SK-N-SH (cell line): Measurements from ENCODE around the gene OSGIN1. TPM values are rescaled to one million over a fixed set of nuclear protein-coding genes. Genes with fewer than 3 reads are reported as not detected.

Experiments
- CTCF ChIA-PET: fragments of 300-600, 350-600 bp; formaldehyde crosslinking; extraction: SDS; loops from one replicate; lab custom pipeline; 2021; lab: Yijun Ruan, JAX
- POLR2A ChIA-PET: fragments of 350-600 bp; sonication (Branson Sonifier 250); formaldehyde crosslinking; extraction: SDS; loops from one replicate; lab custom pipeline; 2020; ENCODE audit warnings: antibody characterized with exemption, inconsistent platforms; lab: Yijun Ruan, JAX
- DNase-seq: peaks from one replicate; pipeline ENCODE4 v3.0.0; 2012
- H2AFZ ChIP-seq: fragments of 200-600 bp; sonication (generic); 2 replicates; pipeline ENCODE4 v1.8.1; 2016; ENCODE audit warnings: antibody characterized with exemption, mild to moderate bottlenecking, low read depth
- H3F3A ChIP-seq: fragments of 200-600 bp; sonication (generic); replicated peaks from 2 replicates; pipeline ENCODE3; 2016; ENCODE audit warnings: antibody characterized with exemption, mild to moderate bottlenecking; ENCODE audit not compliant: insufficient read depth
- H3K27ac ChIP-seq, 2 experiments: fragments of 200-500 bp in 1 of 2; fragments of 200-600 bp in 1 of 2; sonication (Bioruptor generic) in 1 of 2; sonication (generic), shearing (Covaris generic) in 1 of 2; 2 replicates each; pipeline versions ENCODE4 v1.5.1 to v1.6.1; 2014 to 2016; ENCODE audit warnings: low read depth in 2 of 2, inconsistent platforms in 1 of 2, low read length in 1 of 2, mild to moderate bottlenecking in 1 of 2, mixed read lengths in 1 of 2
- H3K27me3 ChIP-seq: fragments of 200-600 bp; sonication (generic), shearing (Covaris generic); 2 replicates; pipeline ENCODE4 v1.6.1; 2016; ENCODE audit warnings: mixed run types; ENCODE audit not compliant: insufficient read depth
- H3K36me3 ChIP-seq, 2 experiments: fragments of 200-500 bp in 1 of 2; fragments of 200-600 bp in 1 of 2; sonication (Bioruptor generic) in 1 of 2; sonication (generic) in 1 of 2; replicated peaks in 1 of 2; 2 replicates each; pipeline versions ENCODE3 to v1.5.1; 2014 to 2016; ENCODE audit warnings: low read length in 1 of 2, mild to moderate bottlenecking in 1 of 2; ENCODE audit not compliant: insufficient read depth in 2 of 2, control insufficient read depth in 1 of 2
- H3K4me1 ChIP-seq, 2 experiments: fragments of 200-500 bp in 1 of 2; fragments of 200-600 bp in 1 of 2; sonication (Bioruptor generic) in 1 of 2; sonication (generic), shearing (Covaris generic) in 1 of 2; 2 replicates each; pipeline versions ENCODE4 v1.5.1 to v1.6.1; 2014 to 2016; ENCODE audit warnings: low read depth in 1 of 2, low read length in 1 of 2, mixed run types in 1 of 2; ENCODE audit not compliant: insufficient read depth in 2 of 2, control insufficient read depth in 1 of 2
- H3K4me2 ChIP-seq: fragments of 200-600 bp; sonication (generic), shearing (Covaris generic); 2 replicates; pipeline ENCODE4 v1.6.1; 2017; ENCODE audit warnings: mixed run types
- H3K4me3 ChIP-seq, 2 experiments: fragments of 200-500 bp in 1 of 2; fragments of 200-600 bp in 1 of 2; sonication (Bioruptor generic) in 1 of 2; sonication (generic), shearing (Covaris generic) in 1 of 2; 2 replicates each; pipeline versions ENCODE4 v1.5.1 to v1.8.1; 2014 to 2016; ENCODE audit warnings: low read depth in 2 of 2, inconsistent platforms in 1 of 2, low read length in 1 of 2, mild to moderate bottlenecking in 1 of 2, mixed read lengths in 1 of 2, moderate library complexity in 1 of 2
- H3K79me2 ChIP-seq: fragments of 200-600 bp; sonication (generic); 2 replicates; pipeline ENCODE4 v1.8.1; 2017; ENCODE audit warnings: mild to moderate bottlenecking; ENCODE audit not compliant: insufficient read depth
- H3K9ac ChIP-seq: fragments of 200-600 bp; sonication (generic); 2 replicates; pipeline ENCODE4 v1.6.1; 2017; ENCODE audit warnings: mixed run types
- H3K9me2 ChIP-seq: fragments of 200-600 bp; sonication (generic); 2 replicates; pipeline ENCODE4 v1.6.1; 2017; ENCODE audit warnings: mixed run types
- H3K9me3 ChIP-seq: fragments of 200-600 bp; sonication (generic); 2 replicates; pipeline ENCODE4 v1.6.1; 2017; ENCODE audit warnings: mixed run types, mild to moderate bottlenecking, moderate library complexity
- H4K20me1 ChIP-seq: fragments of 200-600 bp; sonication (generic); 2 replicates; pipeline ENCODE4 v1.6.1; 2017; ENCODE audit warnings: mild to moderate bottlenecking, mixed run types; ENCODE audit not compliant: insufficient read depth
- CHD2 ChIP-seq: fragments of 150-350 bp; IDR thresholded peaks from 2 replicates; pipeline ENCODE4 v1.6.1; 2018; ENCODE audit warnings: low read length; ENCODE audit not compliant: partially characterized antibody
- ELF1 ChIP-seq: IDR thresholded peaks from 2 replicates; pipeline ENCODE4 v1.4.0; 2012
- EP300 ChIP-seq, 2 experiments: IDR thresholded peaks; 2 replicates each; pipeline versions ENCODE4 v1.4.0 to v1.6.1; 2012; ENCODE audit warnings: borderline replicate concordance in 1 of 2, low read depth in 1 of 2, low read length in 1 of 2
- GABPA ChIP-seq: IDR thresholded peaks from 2 replicates; pipeline ENCODE4 v1.4.0; 2012; ENCODE audit warnings: low read depth, mild to moderate bottlenecking
- GATA2 ChIP-seq: sonication (generic); formaldehyde crosslinking; IDR thresholded peaks from 2 replicates; pipeline ENCODE4 v1.5.0; 2020; ENCODE audit warnings: mild to moderate bottlenecking, missing genetic modification reagents
- MEF2A ChIP-seq: IDR thresholded peaks from 2 replicates; pipeline ENCODE4 v1.4.0; 2012; ENCODE audit warnings: low read depth, borderline replicate concordance
- NFIC ChIP-seq: IDR thresholded peaks from 2 replicates; pipeline ENCODE4 v1.4.0; 2012; ENCODE audit warnings: borderline replicate concordance
- POLR2AphosphoS5 ChIP-seq: IDR thresholded peaks from 2 replicates; pipeline ENCODE4 v1.6.1; 2012; ENCODE audit warnings: low read depth, low read length
- RFX5 ChIP-seq: IDR thresholded peaks from 2 replicates; pipeline ENCODE4 v1.6.1; 2012; ENCODE audit warnings: mild to moderate bottlenecking, improper control_type of control experiment, low read length
- RXRA ChIP-seq: IDR thresholded peaks from 2 replicates; pipeline ENCODE4 v1.4.0; 2012; ENCODE audit warnings: low read depth, mild to moderate bottlenecking, borderline replicate concordance
- SIN3A ChIP-seq: IDR thresholded peaks from 2 replicates; pipeline ENCODE4 v1.6.1; 2012; ENCODE audit warnings: low read depth, mild to moderate bottlenecking, low read length, moderate library complexity, borderline replicate concordance
- SMC3 ChIP-seq: IDR thresholded peaks from 2 replicates; pipeline ENCODE4 v1.6.1; 2012; ENCODE audit warnings: low read depth, low read length, improper control_type of control experiment
- TCF12 ChIP-seq: IDR thresholded peaks from 2 replicates; pipeline ENCODE4 v1.4.0; 2012
- TEAD4 ChIP-seq: IDR thresholded peaks from 2 replicates; pipeline ENCODE4 v1.4.0; 2012; ENCODE audit warnings: mild to moderate bottlenecking, borderline replicate concordance; ENCODE audit not compliant: insufficient read depth
- YY1 ChIP-seq: IDR thresholded peaks from 2 replicates; pipeline ENCODE4 v1.4.0; 2012; ENCODE audit warnings: low read depth, mild to moderate bottlenecking
- WGBS: methylation state at CpG from one replicate; pipeline ENCODE4 v1.1.6; 2017; ENCODE audit warnings: low lambda C conversion rate; 5-methylcytosine and 5-hydroxymethylcytosine counted together
- polyA plus RNA-seq, 3 experiments: library from polyadenylated mRNA; depleted of rRNA; stranded (reverse); fragments of >200 nt; gene quantifications; 2 replicates each; pipeline ENCODE4 v1.2.3, GENCODE V29; 2012
- TF ChIP-seq, protein P1 (sequence below): IDR thresholded peaks from 2 replicates; pipeline ENCODE4 v1.4.0; 2012; ENCODE audit warnings: low read depth, borderline replicate concordance
- TF ChIP-seq, protein P2 (sequence below): fragments of 150-350 bp; IDR thresholded peaks from 2 replicates; pipeline ENCODE4 v1.6.1; 2016; ENCODE audit warnings: mild to moderate bottlenecking, low read depth, low read length
- TF ChIP-seq, protein P3 (sequence below): IDR thresholded peaks from 2 replicates; pipeline ENCODE4 v1.6.1; 2012; ENCODE audit warnings: mild to moderate bottlenecking, low read depth, low read length, moderate library complexity
- TF ChIP-seq, protein P4 (sequence below): IDR thresholded peaks from 2 replicates; pipeline ENCODE4 v1.4.0; 2012; ENCODE audit warnings: low read depth

Gene OSGIN1
- polyA plus RNA-seq, 1 of the 3 experiments (the other 2 are of a cell fraction): 4.8 TPM

DNA sequence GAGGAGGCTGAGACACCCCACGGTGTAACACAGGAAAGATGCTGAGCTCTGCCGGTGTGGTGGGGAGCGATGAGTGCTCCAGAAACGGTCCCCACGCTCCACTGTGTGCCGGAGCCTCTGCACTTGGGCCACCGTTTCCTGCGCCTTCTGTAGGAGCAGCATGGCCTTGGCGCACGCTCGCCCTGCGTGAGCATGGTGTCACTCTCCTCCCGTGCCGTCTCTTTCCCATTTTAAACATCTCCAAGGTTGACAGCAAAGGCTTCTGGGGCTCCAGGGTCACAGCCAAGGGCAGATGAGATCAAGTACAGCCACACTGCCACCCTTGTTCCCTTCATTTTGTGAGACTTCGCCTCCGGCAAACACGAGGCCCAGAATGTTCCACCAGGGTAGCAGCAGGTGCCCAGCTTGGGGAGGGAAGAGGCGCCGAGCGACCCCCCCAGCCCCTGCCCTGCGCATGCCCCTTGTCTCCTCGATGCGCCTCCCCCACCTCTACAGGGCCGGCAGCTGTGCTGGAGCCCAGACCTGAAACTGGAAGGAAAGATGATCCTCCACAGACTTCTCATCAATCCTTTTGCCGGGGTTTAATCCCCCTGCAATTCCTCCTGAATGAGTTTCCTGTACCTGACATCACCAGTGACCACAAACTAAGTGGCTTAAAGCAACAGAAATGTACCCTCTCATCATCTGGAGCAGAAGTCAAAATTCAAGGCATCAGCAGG is 19.9 kb upstream of the OSGIN1 start:
- no peak overlapping the region for H2AFZ ChIP-seq
- 83% methylated on average over 22 of the region's 25 CpGs for WGBS
- H3K4me1 ChIP-seq: peaks cover 0 to 11% of the 10 kb centered on the region in 2 experiments; a peak in 1 of 4 replicates
- H3K27me3 ChIP-seq: no peaks in the 10 kb centered on the region
- DNase-seq: no peak
- CTCF ChIA-PET: interaction anchor here (1.7 to 3.1 kb wide), 2 partner anchors 21 to 132 kb away, joined by 5 to 11 read pairs; no protein-coding TSS in a partner anchor
- no peak overlapping the region for H3K27ac ChIP-seq
- TF ChIP-seq, protein P1, sequence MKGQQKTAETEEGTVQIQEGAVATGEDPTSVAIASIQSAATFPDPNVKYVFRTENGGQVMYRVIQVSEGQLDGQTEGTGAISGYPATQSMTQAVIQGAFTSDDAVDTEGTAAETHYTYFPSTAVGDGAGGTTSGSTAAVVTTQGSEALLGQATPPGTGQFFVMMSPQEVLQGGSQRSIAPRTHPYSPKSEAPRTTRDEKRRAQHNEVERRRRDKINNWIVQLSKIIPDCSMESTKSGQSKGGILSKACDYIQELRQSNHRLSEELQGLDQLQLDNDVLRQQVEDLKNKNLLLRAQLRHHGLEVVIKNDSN: no peak
- no peak for TF ChIP-seq CHD2
- TF ChIP-seq GABPA: no peak
- no peak for TF ChIP-seq NFIC
- TF ChIP-seq GATA2 (CRISPR knock-in tag): no peak
- no peak for TF ChIP-seq SMC3
- TF ChIP-seq ELF1: no peak
- no peak for TF ChIP-seq RFX5
- TF ChIP-seq YY1: no peak
- no peak for TF ChIP-seq TCF12
- TF ChIP-seq SIN3A: no peak
- no peak for TF ChIP-seq POLR2AphosphoS5
- no peak for TF ChIP-seq TEAD4
- TF ChIP-seq RXRA: no peak
- TF ChIP-seq, protein P2, sequence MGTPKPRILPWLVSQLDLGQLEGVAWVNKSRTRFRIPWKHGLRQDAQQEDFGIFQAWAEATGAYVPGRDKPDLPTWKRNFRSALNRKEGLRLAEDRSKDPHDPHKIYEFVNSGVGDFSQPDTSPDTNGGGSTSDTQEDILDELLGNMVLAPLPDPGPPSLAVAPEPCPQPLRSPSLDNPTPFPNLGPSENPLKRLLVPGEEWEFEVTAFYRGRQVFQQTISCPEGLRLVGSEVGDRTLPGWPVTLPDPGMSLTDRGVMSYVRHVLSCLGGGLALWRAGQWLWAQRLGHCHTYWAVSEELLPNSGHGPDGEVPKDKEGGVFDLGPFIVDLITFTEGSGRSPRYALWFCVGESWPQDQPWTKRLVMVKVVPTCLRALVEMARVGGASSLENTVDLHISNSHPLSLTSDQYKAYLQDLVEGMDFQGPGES: no peak
- no peak for TF ChIP-seq EP300 (IDR thresholded peaks at IDR 0.05; ENCODE audit: borderline replicate concordance in 1 of 2, low read depth in 1 of 2, low read length in 1 of 2)
- TF ChIP-seq, protein P3, sequence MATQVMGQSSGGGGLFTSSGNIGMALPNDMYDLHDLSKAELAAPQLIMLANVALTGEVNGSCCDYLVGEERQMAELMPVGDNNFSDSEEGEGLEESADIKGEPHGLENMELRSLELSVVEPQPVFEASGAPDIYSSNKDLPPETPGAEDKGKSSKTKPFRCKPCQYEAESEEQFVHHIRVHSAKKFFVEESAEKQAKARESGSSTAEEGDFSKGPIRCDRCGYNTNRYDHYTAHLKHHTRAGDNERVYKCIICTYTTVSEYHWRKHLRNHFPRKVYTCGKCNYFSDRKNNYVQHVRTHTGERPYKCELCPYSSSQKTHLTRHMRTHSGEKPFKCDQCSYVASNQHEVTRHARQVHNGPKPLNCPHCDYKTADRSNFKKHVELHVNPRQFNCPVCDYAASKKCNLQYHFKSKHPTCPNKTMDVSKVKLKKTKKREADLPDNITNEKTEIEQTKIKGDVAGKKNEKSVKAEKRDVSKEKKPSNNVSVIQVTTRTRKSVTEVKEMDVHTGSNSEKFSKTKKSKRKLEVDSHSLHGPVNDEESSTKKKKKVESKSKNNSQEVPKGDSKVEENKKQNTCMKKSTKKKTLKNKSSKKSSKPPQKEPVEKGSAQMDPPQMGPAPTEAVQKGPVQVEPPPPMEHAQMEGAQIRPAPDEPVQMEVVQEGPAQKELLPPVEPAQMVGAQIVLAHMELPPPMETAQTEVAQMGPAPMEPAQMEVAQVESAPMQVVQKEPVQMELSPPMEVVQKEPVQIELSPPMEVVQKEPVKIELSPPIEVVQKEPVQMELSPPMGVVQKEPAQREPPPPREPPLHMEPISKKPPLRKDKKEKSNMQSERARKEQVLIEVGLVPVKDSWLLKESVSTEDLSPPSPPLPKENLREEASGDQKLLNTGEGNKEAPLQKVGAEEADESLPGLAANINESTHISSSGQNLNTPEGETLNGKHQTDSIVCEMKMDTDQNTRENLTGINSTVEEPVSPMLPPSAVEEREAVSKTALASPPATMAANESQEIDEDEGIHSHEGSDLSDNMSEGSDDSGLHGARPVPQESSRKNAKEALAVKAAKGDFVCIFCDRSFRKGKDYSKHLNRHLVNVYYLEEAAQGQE: no peak
- TF ChIP-seq, protein P4, sequence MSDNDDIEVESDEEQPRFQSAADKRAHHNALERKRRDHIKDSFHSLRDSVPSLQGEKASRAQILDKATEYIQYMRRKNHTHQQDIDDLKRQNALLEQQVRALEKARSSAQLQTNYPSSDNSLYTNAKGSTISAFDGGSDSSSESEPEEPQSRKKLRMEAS: no peak
- no peak for TF ChIP-seq MEF2A
- H3K9me3 ChIP-seq: no peaks in the 10 kb centered on the region
- H3K36me3 ChIP-seq: no peaks in the 10 kb centered on the region
- H3K4me2 ChIP-seq: no peak overlapping the region
- POLR2A ChIA-PET: no interaction called here
- no peaks in the 10 kb centered on the region for H3K9me2 ChIP-seq
- H3K4me3 ChIP-seq: no peak overlapping the region
- H3K9ac ChIP-seq: no peak overlapping the region
- H3F3A ChIP-seq: no peaks in the 10 kb centered on the region
- H4K20me1 ChIP-seq: no peaks in the 10 kb centered on the region
- no peaks in the 10 kb centered on the region for H3K79me2 ChIP-seq
